Omental fat pad (tissue), 4 donors: ENCODE measurements around the gene PRR20G. TPM values are rescaled to one million over a fixed set of nuclear protein-coding genes. Genes with fewer than 3 reads are reported as not detected.

Experiments
- ATAC-seq: fragments of 150-250 bp; one replicate; pipeline ENCODE4 v1.9.1; 2016; ENCODE audit warnings: mild to moderate bottlenecking, moderate library complexity; ENCODE audit not compliant: low FRiP score
- DNase-seq: peaks from one replicate; pipeline ENCODE4 v3.0.0-alpha.2; 2019; ENCODE audit warnings: low spot score
- CTCF ChIP-seq, 3 donors: fragments of 450-650 bp; IDR thresholded peaks; one replicate each; pipeline ENCODE4 v1.5.1; 2016 to 2017; ENCODE audit warnings: antibody characterized with exemption in 3 of 3, mild to moderate bottlenecking in 3 of 3, moderate library complexity in 2 of 3
- total RNA-seq, 4 donors: library from RNA; depleted of rRNA; stranded (reverse); fragments of >200 nt; gene quantifications; one replicate each; pipeline ENCODE4 v1.1.0, GENCODE V29; 2016

The PRR20G gene
- total RNA-seq, 4 donors from 2014 or later = not detected

- no peak for TF ChIP-seq CTCF (IDR thresholded peaks at IDR 0.05)
- ATAC-seq = no peak
- DNase-seq = no peak
Measured at GRCh38 chr3:127253491-127253890, 34.4 kb downstream of the PRR20G start.

GRCh38 chr3:127252446-127252845, 35.4 kb downstream of the PRR20G start:
- ATAC-seq (no peak), DNase-seq (no peak)
- no peak for TF ChIP-seq CTCF (IDR thresholded peaks at IDR 0.05)

GRCh38 chr3:127250032-127250431, 37.8 kb downstream of the PRR20G start:
- ATAC-seq = no peak
- TF ChIP-seq CTCF (IDR thresholded peaks at IDR 0.05) = no peak
- no peak for DNase-seq

GRCh38 chr3:127247292-127247691, 40.6 kb downstream of the PRR20G start:
- TF ChIP-seq CTCF (IDR thresholded peaks at IDR 0.05) = no peak
- no peak for ATAC-seq
- DNase-seq = no peak

GRCh38 chr3:127238602-127239001, 49.2 kb downstream of the PRR20G start:
- no peak for ATAC-seq
- TF ChIP-seq CTCF (IDR thresholded peaks at IDR 0.05) = no peak
- no peak for DNase-seq

GRCh38 chr3:127237835-127238234, 50.0 kb downstream of the PRR20G start:
- ATAC-seq (no peak), DNase-seq (no peak)
- no peak for TF ChIP-seq CTCF (IDR thresholded peaks at IDR 0.05)

GRCh38 chr3:127235706-127236105, 52.1 kb downstream of the PRR20G start:
- ATAC-seq (no peak), DNase-seq (no peak)
- no peak for TF ChIP-seq CTCF (IDR thresholded peaks at IDR 0.05)
